OCI-LY1 (cell line): ENCODE measurements around the gene EZH2.

Source experiments
- CTCF ChIP-seq: fragments of 200-600 bp; sonication (generic), shearing (Covaris generic); IDR thresholded peaks from 2 replicates; pipeline ENCODE4 v1.5.1; 2017; ENCODE audit warnings: mild to moderate bottlenecking, antibody characterized with exemption, low read length, moderate library complexity, mixed read lengths
- EZH2 ChIP-seq: fragments of 200-600 bp; sonication (generic), shearing (Covaris generic); IDR thresholded peaks from 2 replicates; pipeline ENCODE4 v1.8.0; 2017; ENCODE audit warnings: borderline replicate concordance, mixed run types, mild to moderate bottlenecking, antibody characterized with exemption, low read length, moderate library complexity, mixed read lengths

DNA sequence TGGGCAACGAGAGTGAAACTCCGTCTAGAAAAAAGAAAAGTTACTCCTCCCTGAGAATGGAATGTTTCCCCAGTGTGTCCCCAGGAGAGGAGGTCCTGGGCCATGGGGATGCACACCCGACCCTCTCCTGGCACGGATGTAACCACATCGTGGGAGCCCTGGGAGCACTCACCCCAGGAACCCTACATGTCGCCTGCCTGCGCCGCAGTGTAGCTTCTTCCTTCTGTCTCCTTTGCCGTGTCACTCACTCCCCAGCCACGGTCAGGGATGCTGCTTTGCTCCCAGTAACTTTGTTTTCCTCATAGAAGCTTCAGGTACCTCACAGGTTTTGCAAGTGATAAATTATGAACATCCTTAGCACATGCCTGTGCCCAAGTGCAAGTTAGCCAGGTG is 82.0 kb downstream of the EZH2 start:
- TF ChIP-seq CTCF (no peak), EZH2 (no peak)
